CD14-positive monocyte (primary cell): Measurements from ENCODE around the gene PNPLA3. TPM values are rescaled to one million over a fixed set of nuclear protein-coding genes. Genes with fewer than 3 reads are reported as not detected.

ENCODE experiments used
- DNase-seq, 3 donors: peaks; one replicate each; pipeline ENCODE4 v3.0.0-alpha.2; 2011 to 2022
- H2AFZ ChIP-seq: 2 replicates; pipeline ENCODE4 v1.6.0; 2012; ENCODE audit warnings: mild to moderate bottlenecking, low read depth, low read length, inconsistent platforms; ENCODE audit not compliant: insufficient read depth, poor library complexity, severe bottlenecking
- H3K27ac ChIP-seq, 2 donors: 1 replicate in 1 of 2; 2 replicates in 1 of 2; pipeline ENCODE4 v1.5.1; 2012 to 2013; ENCODE audit warnings: low read length in 2 of 2, control low read depth in 1 of 2, inconsistent platforms in 1 of 2, low read depth in 1 of 2, mild to moderate bottlenecking in 1 of 2
- H3K27me3 ChIP-seq, 2 donors: one replicate each; pipeline versions ENCODE4 v1.6.0 to v1.6.1; 2011 to 2013; ENCODE audit warnings: low read length in 2 of 2; ENCODE audit not compliant: control insufficient read depth in 2 of 2, insufficient read depth in 2 of 2
- H3K36me3 ChIP-seq, 2 donors: replicated peaks in 1 of 2; 1 replicate in 1 of 2; 2 replicates in 1 of 2; pipeline versions ENCODE4 v1.5.1 to v1.6.1; 2012 to 2013; ENCODE audit warnings: low read length in 2 of 2, control low read depth in 1 of 2, inconsistent platforms in 1 of 2, mild to moderate bottlenecking in 1 of 2; ENCODE audit not compliant: insufficient read depth in 2 of 2, control insufficient read depth in 1 of 2
- H3K4me1 ChIP-seq, 2 donors: 1 replicate in 1 of 2; 2 replicates in 1 of 2; pipeline versions ENCODE4 v1.5.1 to v1.6.1; 2012 to 2013; ENCODE audit warnings: low read length in 2 of 2, control low read depth in 1 of 2, inconsistent platforms in 1 of 2, mild to moderate bottlenecking in 1 of 2, moderate library complexity in 1 of 2; ENCODE audit not compliant: insufficient read depth in 2 of 2, control insufficient read depth in 1 of 2
- H3K4me2 ChIP-seq: replicated peaks from 2 replicates; pipeline ENCODE3; 2012; ENCODE audit warnings: low read length, moderate library complexity, mild to moderate bottlenecking; ENCODE audit not compliant: poor library complexity, severe bottlenecking; ENCODE audit errors: extremely low read depth
- H3K4me3 ChIP-seq, 3 experiments: fragments of 200-600 bp in 1 of 3; sonication (generic) in 1 of 3; replicated peaks in 1 of 3; 1 replicate in 2 of 3; 2 replicates in 1 of 3; pipeline ENCODE4 v1.5.1; 2011 to 2013; ENCODE audit warnings: low read length in 3 of 3, mild to moderate bottlenecking in 3 of 3, control low read depth in 2 of 3, low read depth in 2 of 3, inconsistent platforms in 1 of 3, moderate library complexity in 1 of 3
- H3K79me2 ChIP-seq: 2 replicates; pipeline ENCODE4 v1.6.0; 2012; ENCODE audit warnings: mild to moderate bottlenecking, control low read depth, inconsistent platforms, low read length, moderate library complexity; ENCODE audit not compliant: insufficient read depth
- H3K9ac ChIP-seq: 2 replicates; pipeline ENCODE4 v1.6.0; 2017; ENCODE audit warnings: low read length, mild to moderate bottlenecking; ENCODE audit not compliant: insufficient read depth, poor library complexity, severe bottlenecking
- H3K9me3 ChIP-seq, 2 donors: replicated peaks in 1 of 2; 1 replicate in 1 of 2; 2 replicates in 1 of 2; pipeline versions ENCODE4 v1.5.1 to v1.6.1; 2012 to 2013; ENCODE audit warnings: low read length in 2 of 2, control low read depth in 1 of 2; ENCODE audit not compliant: control insufficient read depth in 1 of 2, insufficient read depth in 1 of 2
- H4K20me1 ChIP-seq: 2 replicates; pipeline ENCODE4 v1.6.0; 2012; ENCODE audit warnings: mild to moderate bottlenecking, low read length, control low read depth, moderate library complexity; ENCODE audit not compliant: insufficient read depth
- H3K27ac Mint-ChIP-seq, 7 donors: one replicate each; pipeline ENCODE4 v1.8.0; 2020; ENCODE audit warnings: mild to moderate bottlenecking in 7 of 7, mixed read lengths in 7 of 7, moderate library complexity in 6 of 7, inconsistent platforms in 2 of 7
- H3K27me3 Mint-ChIP-seq, 3 donors: one replicate each; pipeline ENCODE4 v1.8.0; 2021 to 2022; ENCODE audit warnings: low read depth in 3 of 3, mild to moderate bottlenecking in 3 of 3, mixed read lengths in 3 of 3, moderate library complexity in 3 of 3, inconsistent platforms in 1 of 3
- H3K36me3 Mint-ChIP-seq, 2 donors: one replicate each; pipeline ENCODE4 v1.8.0; 2020; ENCODE audit warnings: mixed read lengths in 2 of 2, inconsistent platforms in 1 of 2, mild to moderate bottlenecking in 1 of 2
- H3K4me1 Mint-ChIP-seq: one replicate; pipeline ENCODE4 v1.8.0; 2020; ENCODE audit warnings: mild to moderate bottlenecking, mixed read lengths
- H3K4me3 Mint-ChIP-seq, 2 donors: one replicate each; pipeline ENCODE4 v1.8.0; 2020; ENCODE audit warnings: mild to moderate bottlenecking in 2 of 2, mixed read lengths in 2 of 2, moderate library complexity in 1 of 2
- H3K9me3 Mint-ChIP-seq, 7 donors: one replicate each; pipeline ENCODE4 v1.8.0; 2020 to 2022; ENCODE audit warnings: mixed read lengths in 7 of 7, mild to moderate bottlenecking in 6 of 7, moderate library complexity in 6 of 7, inconsistent platforms in 2 of 7
- CTCF ChIP-seq: fragments of 200-600 bp; IDR thresholded peaks from one replicate; pipeline ENCODE4 v1.8.0; 2022; ENCODE audit warnings: antibody characterized with exemption, mild to moderate bottlenecking
- WGBS: methylation state at CpG from one replicate; pipeline ENCODE4 v1.1.5; 2013; ENCODE audit warnings: missing lambda C conversion rate; ENCODE audit not compliant: insufficient coverage; 5-methylcytosine and 5-hydroxymethylcytosine counted together
- intact Hi-C, 2 donors: fragments of 100-400 bp; cut with micrococcal nuclease; formaldehyde crosslinking; loops; one replicate each; pipeline versions ENCODE4 v1.15.0 to v1.15.1; 2023
- polyA plus RNA-seq, 3 donors: library from polyadenylated mRNA; depleted of rRNA in 1 of 3; unstranded in 2 of 3; stranded (reverse) in 1 of 3; fragments of 300-500 nt in 2 of 3; fragments of >200 nt in 1 of 3; fragmentation: Illumina TruSeq in 2 of 3; gene quantifications; 1 replicate in 2 of 3; 2 replicates in 1 of 3; pipeline ENCODE4 v1.2.3, GENCODE V29; 2012 to 2021

PNPLA3 gene
- polyA plus RNA-seq, 3 donors: not detected

- no peaks in the 10 kb centered on the region for H4K20me1 ChIP-seq
- peaks cover 73 to 92% of the 10 kb centered on the region in 2 donors for H3K36me3 ChIP-seq
- H3K27me3 Mint-ChIP-seq: peaks cover 0 to 2% (median 0%) of the 10 kb centered on the region in 3 donors
- no peak overlapping the region for H3K4me3 ChIP-seq
- peaks cover 6% of the 10 kb centered on the region for H3K4me1 Mint-ChIP-seq
- no peak for DNase-seq
- no peak overlapping the region for H3K27ac ChIP-seq
- H3K4me2 ChIP-seq: no peak overlapping the region
- no peak overlapping the region for H3K9ac ChIP-seq
- no peak overlapping the region for H2AFZ ChIP-seq
- WGBS: 83% methylated on average over 2 of the region's 10 CpGs
- H3K9me3 Mint-ChIP-seq: peaks cover 0 to 2% (median 0%) of the 10 kb centered on the region in 7 donors
- no peak overlapping the region for H3K27ac Mint-ChIP-seq
- no peak for TF ChIP-seq CTCF
- no peaks in the 10 kb centered on the region for H3K79me2 ChIP-seq
- H3K4me3 Mint-ChIP-seq: no peak overlapping the region
- no peaks in the 10 kb centered on the region for H3K27me3 ChIP-seq
- H3K36me3 Mint-ChIP-seq: peaks cover 86 to 96% of the 10 kb centered on the region in 2 donors
- no peaks in the 10 kb centered on the region for H3K9me3 ChIP-seq
- H3K4me1 ChIP-seq: no peaks in the 10 kb centered on the region
- intact Hi-C loops: no loop called here
Observed at GRCh38 chr22:43988960-43989359, 65.4 kb downstream of the PNPLA3 start.

GRCh38 chr22:43990044-43990443 lies 66.4 kb downstream of the PNPLA3 start:
- H3K27ac Mint-ChIP-seq: peak overlapping the region in 2 of 7 donors; percentile 55 to 69
- Histone ChIP-seq H3K4me1 (no peaks in the 10 kb centered on the region), H3K4me2 (no peak overlapping the region), H3K9ac (no peak overlapping the region), H3K9me3 (no peaks in the 10 kb centered on the region), H2AFZ (no peak overlapping the region), H3K36me3 (peaks cover 64 to 93% of the 10 kb centered on the region in 2 donors), H3K27me3 (no peaks in the 10 kb centered on the region), H3K27ac (no peak overlapping the region), H4K20me1 (no peaks in the 10 kb centered on the region), H3K4me3 (no peak overlapping the region), H3K79me2 (no peaks in the 10 kb centered on the region)
- 93% methylated on average over 5 of the region's 13 CpGs for WGBS
- TF ChIP-seq CTCF: no peak
- intact Hi-C loops: loop anchor here in 1 of 2 donors (10.0 kb wide), 1 partner anchor 185 kb away; no protein-coding TSS in a partner anchor
- DNase-seq: no peak
- H3K36me3 Mint-ChIP-seq: peaks cover 87 to 96% of the 10 kb centered on the region in 2 donors
- H3K4me1 Mint-ChIP-seq: peaks cover 7% of the 10 kb centered on the region
- no peak overlapping the region for H3K4me3 Mint-ChIP-seq
- H3K9me3 Mint-ChIP-seq: peaks cover 0 to 2% (median 0%) of the 10 kb centered on the region in 7 donors
- peaks cover 0 to 2% (median 0%) of the 10 kb centered on the region in 3 donors for H3K27me3 Mint-ChIP-seq
